C1 segment of cervical spinal cord (tissue), 14 donors: Measurements from ENCODE around the gene LDHAL6B.

Source experiments
- DNase-seq, 14 donors: peaks; one replicate each; lab custom pipeline; 2025; lab: John Stamatoyannopoulos, UW

The LDHAL6B gene

GRCh38 chr15:59251001-59251845 is 44.6 kb downstream of the LDHAL6B start:
- DNase-seq: no peak

DNA sequence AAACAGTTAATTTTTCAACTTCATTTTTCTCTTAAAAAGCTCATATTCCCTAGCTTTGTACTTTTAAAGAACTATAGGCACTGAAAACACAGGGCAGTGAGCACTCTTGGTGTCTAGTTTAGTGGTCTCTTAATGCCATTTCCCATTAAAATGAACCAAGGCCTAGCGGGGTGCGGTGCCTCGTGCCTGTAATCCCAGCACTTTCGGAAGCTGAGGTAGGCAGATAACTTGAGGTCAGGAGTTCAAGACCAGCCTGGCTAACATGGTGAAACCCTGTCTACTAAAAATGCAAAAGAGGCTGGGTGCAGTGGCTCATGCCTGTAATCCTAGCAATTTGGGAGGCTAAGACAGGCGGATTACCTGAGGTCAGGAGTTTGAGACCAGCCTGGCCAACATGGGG is 45.5 kb downstream of the LDHAL6B start:
- DNase-seq: no peak

DNA sequence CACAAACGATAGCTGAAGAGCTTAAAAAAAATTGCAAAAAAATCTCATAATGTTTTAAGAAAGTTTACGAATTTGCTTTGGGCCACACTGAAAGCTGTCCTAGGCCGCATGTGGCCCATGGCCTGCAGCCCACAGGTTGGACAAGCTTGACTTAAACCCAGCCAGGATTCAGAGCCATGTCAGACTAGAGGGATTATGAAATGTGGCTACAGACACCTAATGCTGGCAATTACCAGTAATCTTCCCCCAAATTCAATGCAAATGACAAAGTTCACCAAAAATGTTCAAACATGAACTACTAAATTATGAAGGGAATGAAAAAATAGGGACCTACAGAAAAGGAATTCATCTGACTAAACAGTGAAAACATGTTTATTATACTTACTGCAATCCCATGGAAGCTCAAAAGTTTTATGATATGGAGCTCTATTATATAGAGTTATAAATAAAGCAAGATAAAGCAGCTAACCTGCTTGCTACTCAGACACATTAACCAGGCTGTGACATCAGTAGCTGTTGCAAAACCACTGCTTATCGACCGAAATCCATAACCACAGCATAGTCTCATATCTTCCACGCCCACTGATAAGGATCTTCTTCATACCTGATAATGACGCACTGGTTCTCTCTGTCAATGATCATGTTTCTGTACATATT is 49.2 kb downstream of the LDHAL6B start:
- DNase-seq: no peak

GRCh38 chr15:59256482-59256881 is 49.8 kb downstream of the LDHAL6B start:
- no peak for DNase-seq

DNA sequence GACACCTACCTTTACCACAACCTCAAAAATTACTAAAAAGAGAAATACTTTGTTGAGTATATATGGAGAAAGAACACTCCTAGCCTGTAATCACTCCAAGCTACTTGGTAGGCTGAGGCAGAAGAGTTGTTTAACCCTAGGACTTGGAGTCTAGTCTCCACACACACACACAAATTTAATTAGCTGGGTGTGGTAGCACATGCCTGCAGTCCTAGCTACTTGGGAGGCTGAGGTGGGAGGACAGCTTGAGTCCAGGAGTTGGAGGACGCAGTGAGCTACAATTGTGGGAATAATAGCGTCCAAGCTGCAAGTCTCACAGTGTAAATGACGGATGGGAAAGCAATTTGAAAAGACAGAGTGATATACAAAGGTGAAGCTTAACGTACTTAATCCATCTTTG is 50.5 kb downstream of the LDHAL6B start:
- DNase-seq: no peak
